ENCODE measurements around the gene NTHL1. TPM values are rescaled to one million over a fixed set of nuclear protein-coding genes. Genes with fewer than 3 reads are reported as not detected.

The NTHL1 gene
- total RNA-seq, 1 donor from 2014 or later, result 44.0 TPM

GRCh38 chr16:2092866-2093265, 45.2 kb upstream of the NTHL1 start:
- peaks cover 38% of the 10 kb centered on the region for H3K36me3 ChIP-seq (ENCODE audit: control insufficient read depth, insufficient read depth, low read length)
- no peak overlapping the region for H3K4me3 ChIP-seq (ENCODE audit: low read depth, low read length)
- no peak for FAIRE-seq
- no peaks in the 10 kb centered on the region for H3K27me3 ChIP-seq (ENCODE audit: control insufficient read depth, insufficient read depth, low read length)
- no peak for DNase-seq (ENCODE audit: low read depth)
- no peak for TF ChIP-seq CTCF (IDR thresholded peaks at IDR 0.05; ENCODE audit: insufficient read depth, low read length, severe bottlenecking)

GRCh38 chr16:2092256-2092620, 44.6 kb upstream of the NTHL1 start:
- peaks cover 41% of the 10 kb centered on the region for H3K36me3 ChIP-seq (ENCODE audit: control insufficient read depth, insufficient read depth, low read length)

GRCh38 chr16:2091547-2092255, 44.1 kb upstream of the NTHL1 start:
- FAIRE-seq, result no peak
- no peak overlapping the region for H3K4me3 ChIP-seq (ENCODE audit: low read depth, low read length)
- H3K36me3 ChIP-seq (ENCODE audit: control insufficient read depth, insufficient read depth, low read length), result peaks cover 39% of the 10 kb centered on the region
- DNase-seq (ENCODE audit: low read depth), result no peak
- H3K27me3 ChIP-seq (ENCODE audit: control insufficient read depth, insufficient read depth, low read length), result no peaks in the 10 kb centered on the region
- TF ChIP-seq CTCF (IDR thresholded peaks at IDR 0.05; ENCODE audit: insufficient read depth, low read length, severe bottlenecking), result no peak

More at GRCh38 chr16:2092256-2092620, 44.6 kb upstream of the NTHL1 start:
- FAIRE-seq, result no peak
- TF ChIP-seq CTCF (IDR thresholded peaks at IDR 0.05; ENCODE audit: insufficient read depth, low read length, severe bottlenecking), result no peak
- H3K4me3 ChIP-seq (ENCODE audit: low read depth, low read length), result no peak overlapping the region
- no peaks in the 10 kb centered on the region for H3K27me3 ChIP-seq (ENCODE audit: control insufficient read depth, insufficient read depth, low read length)
- DNase-seq (ENCODE audit: low read depth), result no peak

- peak; percentile 57 for TF ChIP-seq CTCF (IDR thresholded peaks at IDR 0.05; ENCODE audit: insufficient read depth, low read length, severe bottlenecking)
- Histone ChIP-seq H3K36me3 (ENCODE audit: control insufficient read depth, insufficient read depth, low read length) (peaks cover 42% of the 10 kb centered on the region), H3K4me3 (ENCODE audit: low read depth, low read length) (no peak overlapping the region), H3K27me3 (ENCODE audit: control insufficient read depth, insufficient read depth, low read length) (no peaks in the 10 kb centered on the region)
- peak; percentile 62 for DNase-seq (ENCODE audit: low read depth)
- FAIRE-seq, result no peak
These were observed 43.3 kb upstream of the NTHL1 start for GRCh38 chr16:2090777-2091546.

- FAIRE-seq (no peak), DNase-seq (ENCODE audit: low read depth) (no peak)
- peaks cover 43% of the 10 kb centered on the region for H3K36me3 ChIP-seq (ENCODE audit: control insufficient read depth, insufficient read depth, low read length)
- no peaks in the 10 kb centered on the region for H3K27me3 ChIP-seq (ENCODE audit: control insufficient read depth, insufficient read depth, low read length)
- no peak for TF ChIP-seq CTCF (IDR thresholded peaks at IDR 0.05; ENCODE audit: insufficient read depth, low read length, severe bottlenecking)
- no peak overlapping the region for H3K4me3 ChIP-seq (ENCODE audit: low read depth, low read length)
These were observed 42.8 kb upstream of the NTHL1 start for GRCh38 chr16:2090481-2090776.
